Gastroesophageal sphincter (tissue), 4 donors: ENCODE measurements around the gene FAM162B. TPM values are rescaled to one million over a fixed set of nuclear protein-coding genes. Genes with fewer than 3 reads are reported as not detected.

Source experiments
- ATAC-seq: fragments of 150-250 bp; one replicate; pipeline ENCODE4 v1.9.1; 2016; ENCODE audit warnings: mild to moderate bottlenecking, moderate library complexity
- H3K27ac ChIP-seq, 4 donors: fragments of 200-600 bp; sonication (generic) in 3 of 4; 1 replicate in 3 of 4; 2 replicates in 1 of 4; pipeline ENCODE4 v1.5.1; 2016 to 2019
- H3K27me3 ChIP-seq: fragments of 200-600 bp; sonication (generic); one replicate; pipeline ENCODE4 v1.5.1; 2019
- H3K36me3 ChIP-seq, 2 donors: fragments of 200-600 bp; sonication (generic); one replicate each; pipeline ENCODE4 v1.5.1; 2019; ENCODE audit warnings: control low read depth in 1 of 2
- H3K4me1 ChIP-seq, 3 donors: fragments of 200-600 bp; sonication (generic); 1 replicate in 2 of 3; 2 replicates in 1 of 3; pipeline ENCODE4 v1.5.1; 2016 to 2019; ENCODE audit warnings: control low read depth in 2 of 3
- H3K4me3 ChIP-seq, 2 donors: fragments of 200-600 bp; sonication (generic); one replicate each; pipeline ENCODE4 v1.5.1; 2019; ENCODE audit warnings: mild to moderate bottlenecking in 1 of 2, moderate library complexity in 1 of 2
- H3K9me3 ChIP-seq, 3 donors: fragments of 200-600 bp; sonication (generic); one replicate each; pipeline ENCODE4 v1.5.1; 2017 to 2019; ENCODE audit warnings: control low read depth in 2 of 3
- CTCF ChIP-seq, 4 experiments: fragments of 200-600 bp in 2 of 4; fragments of 450-650 bp in 2 of 4; sonication (generic) in 1 of 4; IDR thresholded peaks; one replicate each; pipeline ENCODE4 v1.5.1; 2017 to 2019; ENCODE audit warnings: antibody characterized with exemption in 4 of 4, mild to moderate bottlenecking in 2 of 4, moderate library complexity in 2 of 4
- EP300 ChIP-seq: sonication (generic); formaldehyde crosslinking; IDR thresholded peaks from one replicate; pipeline ENCODE4 v1.6.1; 2017; ENCODE audit warnings: antibody characterized with exemption, mild to moderate bottlenecking
- POLR2A ChIP-seq, 2 donors: fragments of 450-650 bp; IDR thresholded peaks; one replicate each; pipeline ENCODE4 v1.6.1; 2017; ENCODE audit warnings: antibody characterized with exemption in 2 of 2, mild to moderate bottlenecking in 2 of 2, moderate library complexity in 1 of 2
- POLR2AphosphoS5 ChIP-seq: sonication (generic); formaldehyde crosslinking; IDR thresholded peaks from one replicate; pipeline ENCODE4 v1.6.1; 2017; ENCODE audit warnings: antibody characterized with exemption
- WGBS, 2 donors: methylation state at CpG; one replicate each; pipeline ENCODE4 v1.1.5; 2018; ENCODE audit warnings: low coverage in 1 of 2; 5-methylcytosine and 5-hydroxymethylcytosine counted together
- total RNA-seq, 4 donors: library from RNA; depleted of rRNA; stranded (reverse); fragments of >200 nt; gene quantifications; one replicate each; pipeline ENCODE4 v1.1.0, GENCODE V29; 2016

FAM162B gene
- total RNA-seq, 4 donors from 2014 or later: 5.6 to 11.6 (median 10.2) TPM

GRCh38 chr6:116737004-116737403 is 28.5 kb downstream of the FAM162B start:
- 93 to 100% methylated on average over 2 to 3 of the region's 3 CpGs for WGBS, 2 donors
- TF ChIP-seq CTCF (IDR thresholded peaks at IDR 0.05) (no peak), POLR2AphosphoS5 (no peak), POLR2A (IDR thresholded peaks at IDR 0.05) (no peak), EP300 (no peak)

GRCh38 chr6:116730513-116730912 is 35.0 kb downstream of the FAM162B start:
- Histone ChIP-seq H3K4me3 (no peak overlapping the region), H3K27me3 (no peaks in the 10 kb centered on the region), H3K27ac (no peak overlapping the region), H3K36me3 (peaks cover 0 to 75% of the 10 kb centered on the region in 2 donors), H3K4me1 (no peaks in the 10 kb centered on the region), H3K9me3 (no peaks in the 10 kb centered on the region)
- TF ChIP-seq POLR2A (IDR thresholded peaks at IDR 0.05) (no peak), CTCF (IDR thresholded peaks at IDR 0.05) (no peak), POLR2AphosphoS5 (no peak), EP300 (no peak)
- no peak for ATAC-seq

More at GRCh38 chr6:116737004-116737403, 28.5 kb downstream of the FAM162B start:
- H3K27me3 ChIP-seq: no peaks in the 10 kb centered on the region
- no peak overlapping the region for H3K4me3 ChIP-seq
- peaks cover 0 to 27% of the 10 kb centered on the region in 2 donors for H3K36me3 ChIP-seq
- no peak overlapping the region for H3K27ac ChIP-seq
- no peak for ATAC-seq
- H3K9me3 ChIP-seq: peaks cover 0 to 15% (median 0%) of the 10 kb centered on the region in 3 donors
- no peaks in the 10 kb centered on the region for H3K4me1 ChIP-seq

GRCh38 chr6:116726947-116727346 is 38.6 kb downstream of the FAM162B start:
- Histone ChIP-seq H3K27ac (no peak overlapping the region), H3K9me3 (no peaks in the 10 kb centered on the region), H3K4me3 (no peak overlapping the region), H3K27me3 (no peaks in the 10 kb centered on the region), H3K4me1 (no peaks in the 10 kb centered on the region), H3K36me3 (peaks cover 0 to 93% of the 10 kb centered on the region in 2 donors)
- TF ChIP-seq CTCF (IDR thresholded peaks at IDR 0.05) (no peak), EP300 (no peak), POLR2A (IDR thresholded peaks at IDR 0.05) (no peak), POLR2AphosphoS5 (no peak)
- no peak for ATAC-seq

- TF ChIP-seq CTCF (IDR thresholded peaks at IDR 0.05) (no peak), POLR2AphosphoS5 (no peak), POLR2A (IDR thresholded peaks at IDR 0.05) (no peak), EP300 (no peak)
These were observed 50.8 kb downstream of the FAM162B start for GRCh38 chr6:116714761-116715160.

GRCh38 chr6:116714296-116714695 is 51.2 kb downstream of the FAM162B start:
- WGBS, 2 donors: 95 to 100% methylated on average over 1 of the region's 1 CpG
- H3K27ac ChIP-seq: no peak overlapping the region
- TF ChIP-seq EP300 (no peak), CTCF (IDR thresholded peaks at IDR 0.05) (no peak), POLR2A (IDR thresholded peaks at IDR 0.05) (no peak), POLR2AphosphoS5 (no peak)
- no peaks in the 10 kb centered on the region for H3K9me3 ChIP-seq
- ATAC-seq: no peak
- no peaks in the 10 kb centered on the region for H3K4me1 ChIP-seq
- no peak overlapping the region for H3K4me3 ChIP-seq
- no peaks in the 10 kb centered on the region for H3K27me3 ChIP-seq
- H3K36me3 ChIP-seq: peaks cover 4 to 69% of the 10 kb centered on the region in 2 donors

More at GRCh38 chr6:116714761-116715160, 50.8 kb downstream of the FAM162B start:
- H3K27me3 ChIP-seq: no peaks in the 10 kb centered on the region
- 94 to 100% methylated on average over 2 of the region's 2 CpGs for WGBS, 2 donors
- no peaks in the 10 kb centered on the region for H3K9me3 ChIP-seq
- H3K36me3 ChIP-seq: peaks cover 4 to 69% of the 10 kb centered on the region in 2 donors
- H3K4me3 ChIP-seq: no peak overlapping the region
- ATAC-seq: no peak
- H3K4me1 ChIP-seq: no peaks in the 10 kb centered on the region
- no peak overlapping the region for H3K27ac ChIP-seq
